NK-92 (cell line): ENCODE results near the gene ELMO2.
"Not testable (repeated sequence)": the region's sequence is repeated elsewhere in the genome, so short reads cannot be mapped to it uniquely, and the experiment has no call there.

Experiments
- DNase-seq: peaks from one replicate; lab custom pipeline; 2025; ENCODE audit not compliant: unreplicated experiment; lab: John Stamatoyannopoulos, UW

The ELMO2 gene

GRCh38 chr20:46406986-46407670 is 713 bp upstream of the ELMO2 start:
- no peak for DNase-seq

GRCh38 chr20:46402331-46402811 is 4.0 kb downstream of the ELMO2 start:
- DNase-seq: no peak

- no peak for DNase-seq
These were observed 4.9 kb downstream of the ELMO2 start for GRCh38 chr20:46401478-46401860.

- DNase-seq: no peak
These were observed 5.5 kb downstream of the ELMO2 start for GRCh38 chr20:46400828-46401477.

GRCh38 chr20:46400253-46400652 is 6.2 kb downstream of the ELMO2 start:
- no peak for DNase-seq

- no peak for DNase-seq
These were observed 7.0 kb downstream of the ELMO2 start for GRCh38 chr20:46399401-46399800.

GRCh38 chr20:46398963-46399362 is 7.5 kb downstream of the ELMO2 start:
- DNase-seq: no peak

GRCh38 chr20:46396052-46396740 is 10.2 kb downstream of the ELMO2 start:
- DNase-seq: no peak

- no peak for DNase-seq
These were observed 11.3 kb downstream of the ELMO2 start for GRCh38 chr20:46394872-46395760.

GRCh38 chr20:46393967-46394366 is 12.4 kb downstream of the ELMO2 start:
- no peak for DNase-seq

- DNase-seq: no peak
These were observed 17.5 kb downstream of the ELMO2 start for GRCh38 chr20:46388937-46389336.

- DNase-seq: no peak
These were observed 18.1 kb downstream of the ELMO2 start for GRCh38 chr20:46388201-46388836.

- not testable (repeated sequence) for DNase-seq
These were observed 19.4 kb downstream of the ELMO2 start for GRCh38 chr20:46387054-46387453.

GRCh38 chr20:46378412-46379009 is 27.9 kb downstream of the ELMO2 start:
- no peak for DNase-seq

GRCh38 chr20:46377518-46377917 is 28.9 kb downstream of the ELMO2 start:
- DNase-seq: no peak

GRCh38 chr20:46376196-46376785 is 30.1 kb downstream of the ELMO2 start:
- DNase-seq: no peak

- DNase-seq: no peak
These were observed 30.6 kb downstream of the ELMO2 start for GRCh38 chr20:46375771-46376170.

- no peak for DNase-seq
These were observed 32.0 kb downstream of the ELMO2 start for GRCh38 chr20:46374383-46374782.

- DNase-seq: no peak
These were observed 34.8 kb downstream of the ELMO2 start for GRCh38 chr20:46371656-46372055.

GRCh38 chr20:46368902-46369268 is 37.5 kb downstream of the ELMO2 start:
- DNase-seq: no peak
